Left ventricle myocardium inferior (tissue), 1 donor: ENCODE results near the gene PASK. TPM values are rescaled to one million over a fixed set of nuclear protein-coding genes. Genes with fewer than 3 reads are reported as not detected.

Source experiments
- DNase-seq: peaks from one replicate; pipeline ENCODE4 v3.0.0-alpha.2; 2020
- H3K27ac ChIP-seq: fragments of 200-600 bp; replicated peaks from 2 replicates; pipeline ENCODE4 v1.8.0; 2021
- H3K27me3 ChIP-seq: fragments of 200-600 bp; 2 replicates; pipeline ENCODE4 v1.8.0; 2021; ENCODE audit warnings: low read depth
- H3K36me3 ChIP-seq: fragments of 200-600 bp; 2 replicates; pipeline ENCODE4 v1.8.0; 2021
- H3K4me1 ChIP-seq: fragments of 200-600 bp; 2 replicates; pipeline ENCODE4 v1.8.0; 2021
- H3K4me3 ChIP-seq: fragments of 200-600 bp; 2 replicates; pipeline ENCODE4 v1.8.0; 2021; ENCODE audit warnings: mild to moderate bottlenecking, moderate library complexity
- H3K9me3 ChIP-seq: fragments of 200-600 bp; replicated peaks from 2 replicates; pipeline ENCODE4 v1.8.0; 2021
- CTCF ChIP-seq: fragments of 200-600 bp; IDR thresholded peaks from 2 replicates; pipeline ENCODE4 v1.8.0; 2021; ENCODE audit warnings: antibody characterized with exemption, mild to moderate bottlenecking, borderline replicate concordance
- intact Hi-C: fragments of 100-400 bp; cut with micrococcal nuclease; formaldehyde crosslinking; loops from one replicate; pipeline ENCODE4 v1.11.0; 2022
- total RNA-seq: library from RNA; stranded (reverse); fragmentation: NEBNext Ultra II Directional; extraction: Animal tissue kit (Norgen Biotek cat#: 25700); gene quantifications from one replicate; pipeline ENCODE4 v1.2.1, GENCODE V29; 2021
- donor health status: DM: no; HTN: yes; CAD: no; lungs with severe emphysema.

The PASK gene
- total RNA-seq, 1 donor from 2014 or later: 3.4 TPM

- no peak for TF ChIP-seq CTCF
- Histone ChIP-seq H3K36me3 (peaks cover 83% of the 10 kb centered on the region), H3K4me1 (no peaks in the 10 kb centered on the region), H3K27ac (no peak overlapping the region), H3K27me3 (no peaks in the 10 kb centered on the region), H3K9me3 (no peaks in the 10 kb centered on the region), H3K4me3 (no peak overlapping the region)
- intact Hi-C loops: no loop called here
- DNase-seq: no peak
These were observed 78.2 kb downstream of the PASK start for GRCh38 chr2:241070811-241071676.

GRCh38 chr2:241070361-241070760, 78.9 kb downstream of the PASK start:
- H3K4me1 ChIP-seq: no peaks in the 10 kb centered on the region
- no peak overlapping the region for H3K27ac ChIP-seq
- H3K4me3 ChIP-seq: no peak overlapping the region
- H3K27me3 ChIP-seq: no peaks in the 10 kb centered on the region
- no peak for DNase-seq
- intact Hi-C loops: no loop called here
- no peak for TF ChIP-seq CTCF
- no peaks in the 10 kb centered on the region for H3K9me3 ChIP-seq
- H3K36me3 ChIP-seq: peaks cover 76% of the 10 kb centered on the region

- no peak overlapping the region for H3K4me3 ChIP-seq
- H3K9me3 ChIP-seq: no peaks in the 10 kb centered on the region
- H3K27me3 ChIP-seq: no peaks in the 10 kb centered on the region
- no peak overlapping the region for H3K27ac ChIP-seq
- no peak for DNase-seq
- no peak for TF ChIP-seq CTCF
- intact Hi-C loops: no loop called here
- H3K36me3 ChIP-seq: peaks cover 71% of the 10 kb centered on the region
- no peaks in the 10 kb centered on the region for H3K4me1 ChIP-seq
These were observed 79.4 kb downstream of the PASK start for GRCh38 chr2:241069821-241070281.

GRCh38 chr2:241068942-241069810, 80.1 kb downstream of the PASK start:
- no peak for DNase-seq
- Histone ChIP-seq H3K4me3 (no peak overlapping the region), H3K9me3 (no peaks in the 10 kb centered on the region), H3K36me3 (peaks cover 65% of the 10 kb centered on the region), H3K27me3 (no peaks in the 10 kb centered on the region), H3K27ac (no peak overlapping the region), H3K4me1 (no peaks in the 10 kb centered on the region)
- intact Hi-C loops: no loop called here
- TF ChIP-seq CTCF: no peak

GRCh38 chr2:241068136-241068941, 80.9 kb downstream of the PASK start:
- Histone ChIP-seq H3K4me3 (no peak overlapping the region), H3K36me3 (peaks cover 56% of the 10 kb centered on the region), H3K27me3 (peaks cover 5% of the 10 kb centered on the region), H3K4me1 (peaks cover 6% of the 10 kb centered on the region), H3K9me3 (no peaks in the 10 kb centered on the region), H3K27ac (no peak overlapping the region)
- no peak for TF ChIP-seq CTCF
- intact Hi-C loops: no loop called here
- DNase-seq: no peak
